Measurements from ENCODE around the gene B4GALT1. TPM values are rescaled to one million over a fixed set of nuclear protein-coding genes. Genes with fewer than 3 reads are reported as not detected.
"Not testable (repeated sequence)": the region's sequence is repeated elsewhere in the genome, so short reads cannot be mapped to it uniquely, and the experiment has no call there.

The B4GALT1 gene
- total and polyA plus RNA-seq, 3 experiments from 2014 or later, result 38.0 to 41.6 (median 38.3) TPM

GRCh38 chr9:33163433-33164137 lies 3.6 kb downstream of the B4GALT1 start:
- CTCF ChIA-PET, result interaction anchor here (1.2 kb wide), 1 partner anchor 19 kb away, joined by 4 read pairs; no protein-coding TSS in a partner anchor
- peak overlapping the region; percentile 95 to 99 (median 98) for H3K27ac Mint-ChIP-seq
- peak overlapping the region; percentile 88 to 99 (median 98) for H3K4me3 Mint-ChIP-seq
- POLR2A ChIA-PET, result no interaction called here
- DNase-seq, result no peak
- no peaks in the 10 kb centered on the region for H3K27me3 Mint-ChIP-seq
- peaks cover 1 to 24% (median 4%) of the 10 kb centered on the region in 3 donors for H3K36me3 Mint-ChIP-seq
- no peaks in the 10 kb centered on the region for H3K9me3 Mint-ChIP-seq
- Histone ChIP-seq H3K4me3 (ENCODE audit: low read length) (peak overlapping the region; percentile 65), H3K27ac (ENCODE audit: low read depth, low read length) (peak overlapping the region; percentile 62), H3K9me3 (ENCODE audit: low read length) (no peaks in the 10 kb centered on the region), H3K4me1 (ENCODE audit: insufficient read depth, low read length) (peaks cover 76% of the 10 kb centered on the region), H3K27me3 (ENCODE audit: insufficient read depth, low read length, poor library complexity, severe bottlenecking) (no peaks in the 10 kb centered on the region), H3K36me3 (ENCODE audit: insufficient read depth, low read length) (no peaks in the 10 kb centered on the region)
- H3K4me1 Mint-ChIP-seq, result peaks cover 79 to 85% (median 81%) of the 10 kb centered on the region in 3 donors

- Histone ChIP-seq H3K4me1 (ENCODE audit: insufficient read depth, low read length) (peaks cover 76% of the 10 kb centered on the region), H3K9me3 (ENCODE audit: low read length) (no peaks in the 10 kb centered on the region), H3K36me3 (ENCODE audit: insufficient read depth, low read length) (no peaks in the 10 kb centered on the region), H3K27ac (ENCODE audit: low read depth, low read length) (peak overlapping the region; percentile 62), H3K4me3 (ENCODE audit: low read length) (no peak overlapping the region), H3K27me3 (ENCODE audit: insufficient read depth, low read length, poor library complexity, severe bottlenecking) (no peaks in the 10 kb centered on the region)
- ChIA-PET CTCF (interaction anchor here (1.2 kb wide), 1 partner anchor 18 kb away, joined by 4 read pairs; no protein-coding TSS in a partner anchor), POLR2A (no interaction called here)
- DNase-seq, result no peak
- H3K4me1 Mint-ChIP-seq, result peaks cover 79 to 85% (median 81%) of the 10 kb centered on the region in 3 donors
- H3K36me3 Mint-ChIP-seq, result peaks cover 1 to 24% (median 4%) of the 10 kb centered on the region in 3 donors
- H3K9me3 Mint-ChIP-seq, result no peaks in the 10 kb centered on the region
- peak overlapping the region; percentile 91 to 99 (median 98) for H3K27ac Mint-ChIP-seq
- H3K4me3 Mint-ChIP-seq, result peak overlapping the region; percentile 88 to 99 (median 98)
- no peaks in the 10 kb centered on the region for H3K27me3 Mint-ChIP-seq
Observed at GRCh38 chr9:33162721-33163311, 4.3 kb downstream of the B4GALT1 start.

- Histone ChIP-seq H3K4me3 (ENCODE audit: low read length) (peak overlapping the region; percentile 23), H3K27me3 (ENCODE audit: insufficient read depth, low read length, poor library complexity, severe bottlenecking) (no peaks in the 10 kb centered on the region), H3K27ac (ENCODE audit: low read depth, low read length) (peak overlapping the region; percentile 27), H3K9me3 (ENCODE audit: low read length) (no peaks in the 10 kb centered on the region), H3K36me3 (ENCODE audit: insufficient read depth, low read length) (no peaks in the 10 kb centered on the region), H3K4me1 (ENCODE audit: insufficient read depth, low read length) (peaks cover 84% of the 10 kb centered on the region)
- ChIA-PET CTCF (interaction anchor here (1.9 to 3.7 kb wide), 2 partner anchors 9 to 10 kb away, joined by 4 to 21 read pairs; no protein-coding TSS in a partner anchor), POLR2A (no interaction called here)
- H3K4me1 Mint-ChIP-seq, result peaks cover 83 to 92% (median 87%) of the 10 kb centered on the region in 3 donors
- H3K27me3 Mint-ChIP-seq, result no peaks in the 10 kb centered on the region
- H3K36me3 Mint-ChIP-seq, result peaks cover 1 to 21% (median 4%) of the 10 kb centered on the region in 3 donors
- peak overlapping the region; percentile 91 to 99 (median 98) for H3K27ac Mint-ChIP-seq
- peak overlapping the region; percentile 88 to 99 (median 95) for H3K4me3 Mint-ChIP-seq
- no peaks in the 10 kb centered on the region for H3K9me3 Mint-ChIP-seq
- DNase-seq, result no peak
Observed at GRCh38 chr9:33161589-33162132, 5.5 kb downstream of the B4GALT1 start.

GRCh38 chr9:33161011-33161588 lies 6.0 kb downstream of the B4GALT1 start:
- peak overlapping the region; percentile 23 for H3K4me3 ChIP-seq (ENCODE audit: low read length)
- CTCF ChIA-PET, result interaction anchor here (1.9 to 3.7 kb wide), 2 partner anchors 10 kb away, joined by 4 to 21 read pairs; no protein-coding TSS in a partner anchor
- Mint-ChIP-seq H3K36me3 (peaks cover 1 to 16% (median 4%) of the 10 kb centered on the region in 3 donors), H3K9me3 (no peaks in the 10 kb centered on the region), H3K27me3 (no peaks in the 10 kb centered on the region), H3K27ac (peak overlapping the region; percentile 91 to 99 (median 98)), H3K4me1 (peaks cover 83 to 96% (median 91%) of the 10 kb centered on the region in 3 donors), H3K4me3 (peak overlapping the region; percentile 63 to 99 (median 90))
- no peaks in the 10 kb centered on the region for H3K27me3 ChIP-seq (ENCODE audit: insufficient read depth, low read length, poor library complexity, severe bottlenecking)
- H3K27ac ChIP-seq (ENCODE audit: low read depth, low read length), result peak overlapping the region; percentile 86
- no peaks in the 10 kb centered on the region for H3K36me3 ChIP-seq (ENCODE audit: insufficient read depth, low read length)
- no peaks in the 10 kb centered on the region for H3K9me3 ChIP-seq (ENCODE audit: low read length)
- peak in 4 of 5 donors; percentile 41 to 74 (median 48) for DNase-seq
- peaks cover 87% of the 10 kb centered on the region for H3K4me1 ChIP-seq (ENCODE audit: insufficient read depth, low read length)
- POLR2A ChIA-PET, result no interaction called here

GRCh38 chr9:33160446-33160845 lies 6.7 kb downstream of the B4GALT1 start:
- not testable (repeated sequence) for DNase-seq; H3K9me3 ChIP-seq (ENCODE audit: low read length); H3K9me3 Mint-ChIP-seq; H3K27me3 ChIP-seq (ENCODE audit: insufficient read depth, low read length, poor library complexity, severe bottlenecking); H3K36me3 Mint-ChIP-seq; H3K36me3 ChIP-seq (ENCODE audit: insufficient read depth, low read length); H3K27me3 Mint-ChIP-seq
- Mint-ChIP-seq H3K4me3 (peak overlapping the region; percentile 63 to 99 (median 90)), H3K4me1 (peaks cover 87 to 96% (median 96%) of the 10 kb centered on the region in 3 donors), H3K27ac (peak overlapping the region; percentile 91 to 99 (median 98))
- Histone ChIP-seq H3K27ac (ENCODE audit: low read depth, low read length) (peak overlapping the region; percentile 86), H3K4me3 (ENCODE audit: low read length) (peak overlapping the region; percentile 16), H3K4me1 (ENCODE audit: insufficient read depth, low read length) (peaks cover 90% of the 10 kb centered on the region)
- ChIA-PET CTCF (interaction anchor here (0.8 to 3.7 kb wide), 6 partner anchors 9 to 130 kb away, joined by 3 to 21 read pairs (median 4); partner anchors contain the start of gene NFX1), POLR2A (interaction anchor here (1.0 to 1.3 kb wide), 2 partner anchors 17 to 19 kb away, joined by 5 to 7 read pairs; no protein-coding TSS in a partner anchor)

- Histone ChIP-seq H3K4me1 (ENCODE audit: insufficient read depth, low read length) (peaks cover 90% of the 10 kb centered on the region), H3K27ac (ENCODE audit: low read depth, low read length) (peak overlapping the region; percentile 86), H3K36me3 (ENCODE audit: insufficient read depth, low read length) (no peaks in the 10 kb centered on the region), H3K9me3 (ENCODE audit: low read length) (no peaks in the 10 kb centered on the region), H3K4me3 (ENCODE audit: low read length) (peak overlapping the region; percentile 16), H3K27me3 (ENCODE audit: insufficient read depth, low read length, poor library complexity, severe bottlenecking) (no peaks in the 10 kb centered on the region)
- peaks cover 0 to 6% (median 0%) of the 10 kb centered on the region in 3 donors for H3K36me3 Mint-ChIP-seq
- H3K27me3 Mint-ChIP-seq, result no peaks in the 10 kb centered on the region
- peak overlapping the region; percentile 91 to 99 (median 98) for H3K27ac Mint-ChIP-seq
- DNase-seq, result peak; percentile 46 to 81 (median 78)
- peak overlapping the region; percentile 63 to 99 (median 88) for H3K4me3 Mint-ChIP-seq
- ChIA-PET POLR2A (interaction anchor here (1.0 to 1.8 kb wide), 3 partner anchors 16 to 23 kb away, joined by 4 to 7 read pairs (median 5); no protein-coding TSS in a partner anchor), CTCF (interaction anchor here (0.8 to 3.7 kb wide), 8 partner anchors 8 to 130 kb away, joined by 3 to 21 read pairs (median 4); partner anchors contain the start of genes B4GALT1 and NFX1)
- no peaks in the 10 kb centered on the region for H3K9me3 Mint-ChIP-seq
- H3K4me1 Mint-ChIP-seq, result peaks cover 88 to 98% (median 97%) of the 10 kb centered on the region in 3 donors
Observed at GRCh38 chr9:33159777-33160127, 7.4 kb downstream of the B4GALT1 start.
